ENCODE data around the gene ATF1.

GRCh38 chr12:50751948-50752721 lies 11.8 kb upstream of the ATF1 start:
- TF ChIP-seq GATA2 (IDR thresholded peaks at IDR 0.05; ENCODE audit: low read depth, low read length) = no peak
- no peak for TF ChIP-seq GATA3 (IDR thresholded peaks at IDR 0.05; ENCODE audit: low read depth, low read length)
